B cell (primary cell): ENCODE measurements around the gene P4HA2. TPM values are rescaled to one million over a fixed set of nuclear protein-coding genes. Genes with fewer than 3 reads are reported as not detected.

ENCODE experiments used
- ATAC-seq: fragments of 200-7000 bp; cut with Tn5 transposase; one replicate; pipeline ENCODE4 v1.10.0; 2021; ENCODE audit warnings: low read depth, mild to moderate bottlenecking, moderate number of reproducible peaks, moderate library complexity
- CTCF ChIA-PET: fragments of 350-600 bp; sonication (Branson Sonifier 250); formaldehyde crosslinking; loops from one replicate; lab custom pipeline; 2021; ENCODE audit warnings: antibody characterized with exemption, inconsistent platforms; lab: Charles Lee
- POLR2A ChIA-PET: fragments of 350-600 bp; sonication (Branson Sonifier 250); formaldehyde crosslinking; loops from one replicate; lab custom pipeline; 2021; ENCODE audit warnings: antibody characterized with exemption; lab: Charles Lee
- DNase-seq: peaks from one replicate; pipeline ENCODE4 v3.0.0; 2013
- H2AFZ ChIP-seq: 2 replicates; pipeline ENCODE4 v1.6.1; 2012; ENCODE audit warnings: mild to moderate bottlenecking, low read depth, low read length; ENCODE audit not compliant: insufficient read depth, poor library complexity, severe bottlenecking
- H3K27ac ChIP-seq, 2 donors: 1 replicate in 1 of 2; 2 replicates in 1 of 2; pipeline ENCODE4 v1.5.1; 2012 to 2013; ENCODE audit warnings: low read length in 2 of 2, mild to moderate bottlenecking in 2 of 2, moderate library complexity in 1 of 2
- H3K27me3 ChIP-seq, 4 experiments: fragments of 200-600 bp in 1 of 4; sonication (generic) in 1 of 4; replicated peaks in 1 of 4; 1 replicate in 2 of 4; 2 replicates in 2 of 4; pipeline versions ENCODE4 v1.6.1 to v1.7.0; 2013 to 2016; ENCODE audit warnings: low read length in 3 of 4, mild to moderate bottlenecking in 2 of 4, mixed read lengths in 1 of 4, moderate library complexity in 1 of 4; ENCODE audit not compliant: insufficient read depth in 4 of 4, control insufficient read depth in 3 of 4; ENCODE audit errors: control extremely low read depth in 1 of 4
- H3K36me3 ChIP-seq, 2 experiments: replicated peaks in 1 of 2; 1 replicate in 1 of 2; 2 replicates in 1 of 2; pipeline versions ENCODE4 v1.6.1 to v1.7.1; 2013; ENCODE audit warnings: low read length in 1 of 2; ENCODE audit not compliant: insufficient read depth in 2 of 2, control insufficient read depth in 1 of 2; ENCODE audit errors: control extremely low read depth in 1 of 2, extremely low read depth in 1 of 2
- H3K4me1 ChIP-seq, 2 donors: fragments of 200-600 bp in 1 of 2; sonication (generic) in 1 of 2; 1 replicate in 1 of 2; 2 replicates in 1 of 2; pipeline versions ENCODE4 v1.5.1 to v1.6.1; 2013 to 2017; ENCODE audit warnings: low read length in 2 of 2; ENCODE audit not compliant: control insufficient read depth in 2 of 2, insufficient read depth in 2 of 2
- H3K4me2 ChIP-seq: replicated peaks from 2 replicates; pipeline ENCODE3; 2012; ENCODE audit warnings: mild to moderate bottlenecking, low read depth, low read length; ENCODE audit not compliant: poor library complexity, severe bottlenecking
- H3K4me3 ChIP-seq, 5 experiments: fragments of 200-600 bp in 1 of 5; sonication (generic) in 1 of 5; 1 replicate in 3 of 5; 2 replicates in 2 of 5; pipeline versions ENCODE4 v1.5.1 to v1.7.0; 2011 to 2016; ENCODE audit warnings: low read length in 4 of 5, mild to moderate bottlenecking in 4 of 5, low read depth in 2 of 5, control low read depth in 1 of 5, moderate library complexity in 1 of 5; ENCODE audit not compliant: insufficient read depth in 1 of 5; ENCODE audit errors: control extremely low read depth in 1 of 5, extremely low read depth in 1 of 5
- H3K79me2 ChIP-seq: fragments of 200-600 bp; sonication (generic); one replicate; pipeline ENCODE4 v1.6.0; 2016; ENCODE audit warnings: low read length; ENCODE audit not compliant: control insufficient read depth, insufficient read depth
- H3K9ac ChIP-seq: fragments of 200-600 bp; sonication (generic); 2 replicates; pipeline ENCODE4 v1.6.1; 2017; ENCODE audit warnings: mild to moderate bottlenecking, low read length, moderate library complexity
- H3K9me3 ChIP-seq, 3 donors: one replicate each; pipeline versions ENCODE4 v1.6.1 to v1.7.1; 2013; ENCODE audit warnings: low read length in 2 of 3; ENCODE audit not compliant: control insufficient read depth in 2 of 3, insufficient read depth in 1 of 3; ENCODE audit errors: control extremely low read depth in 1 of 3
- H4K20me1 ChIP-seq: 2 replicates; pipeline ENCODE4 v1.6.0; 2012; ENCODE audit warnings: mild to moderate bottlenecking, low read length; ENCODE audit not compliant: insufficient read depth, control insufficient read depth, poor library complexity, severe bottlenecking
- H3K27ac Mint-ChIP-seq: one replicate; pipeline ENCODE4 v1.8.0; 2021; ENCODE audit warnings: mixed read lengths
- H3K27me3 Mint-ChIP-seq: one replicate; pipeline ENCODE4 v1.8.0; 2021; ENCODE audit warnings: mixed read lengths
- H3K4me1 Mint-ChIP-seq: one replicate; pipeline ENCODE4 v1.8.0; 2021; ENCODE audit warnings: mixed read lengths
- H3K4me3 Mint-ChIP-seq: one replicate; pipeline ENCODE4 v1.8.0; 2021; ENCODE audit warnings: mixed read lengths
- H3K9me3 Mint-ChIP-seq: one replicate; pipeline ENCODE4 v1.8.0; 2022; ENCODE audit warnings: mixed read lengths; ENCODE audit not compliant: insufficient read depth
- CTCF ChIP-seq: fragments of 200-600 bp; IDR thresholded peaks from one replicate; pipeline ENCODE4 v1.8.0; 2022; ENCODE audit warnings: antibody characterized with exemption, mild to moderate bottlenecking
- EZH2 ChIP-seq: IDR thresholded peaks from 2 replicates; pipeline ENCODE4 v1.6.1; 2012; ENCODE audit warnings: borderline replicate concordance, low read depth, mild to moderate bottlenecking, moderate library complexity, low read length; ENCODE audit not compliant: insufficient read depth, poor library complexity, severe bottlenecking
- WGBS: methylation state at CpG from one replicate; pipeline ENCODE4 v1.1.5; 2013; ENCODE audit warnings: missing lambda C conversion rate; ENCODE audit not compliant: insufficient coverage; 5-methylcytosine and 5-hydroxymethylcytosine counted together
- intact Hi-C: fragments of 100-400 bp; cut with micrococcal nuclease; formaldehyde crosslinking; loops from one replicate; pipeline ENCODE4 v1.10.0; 2022
- polyA plus RNA-seq: library from polyadenylated mRNA; depleted of rRNA; stranded (reverse); fragments of >200 nt; gene quantifications from 2 replicates; pipeline ENCODE4 v1.2.3, GENCODE V29; 2012
- total RNA-seq, 2 donors: library from RNA; stranded (reverse); fragments of 120-200 nt in 1 of 2; gene quantifications; 1 replicate in 1 of 2; 2 replicates in 1 of 2; pipeline versions ENCODE4 v1.2.3 to v1.2.4, GENCODE V29; 2013 to 2022

The P4HA2 gene
- total and polyA plus RNA-seq, 2 donors (not counting 1 experiment from before 2014, with no cell fraction given), result 0.09 to 0.25 TPM

GRCh38 chr5:132229236-132229635 is 1.6 kb upstream of the P4HA2 start:
- Histone ChIP-seq H3K4me2 (peak overlapping the region; percentile 26), H3K4me1 (peaks cover 26 to 36% of the 10 kb centered on the region in 2 donors), H3K4me3 (no peak overlapping the region), H2AFZ (no peak overlapping the region), H3K27me3 (peaks cover 0 to 21% (median 9%) of the 10 kb centered on the region in 4 experiments), H3K9me3 (peaks cover 0 to 14% (median 0%) of the 10 kb centered on the region in 3 donors), H3K79me2 (peaks cover 6% of the 10 kb centered on the region), H3K27ac (no peak overlapping the region), H3K9ac (no peak overlapping the region), H3K36me3 (no peaks in the 10 kb centered on the region), H4K20me1 (no peaks in the 10 kb centered on the region)
- CTCF ChIA-PET, result interaction anchor here (2.8 kb wide), 1 partner anchor 9 kb away, joined by 17 read pairs; no protein-coding TSS in a partner anchor
- H3K4me3 Mint-ChIP-seq, result peak overlapping the region; percentile 61
- intact Hi-C loops, result no loop called here
- WGBS, result 79% methylated on average over 4 of the region's 5 CpGs
- peaks cover 28% of the 10 kb centered on the region for H3K4me1 Mint-ChIP-seq
- ATAC-seq, result no peak
- H3K27ac Mint-ChIP-seq, result no peak overlapping the region
- peaks cover 19% of the 10 kb centered on the region for H3K27me3 Mint-ChIP-seq
- no peak for DNase-seq
- no peaks in the 10 kb centered on the region for H3K9me3 Mint-ChIP-seq
- TF ChIP-seq CTCF (no peak), EZH2 (no peak)
- POLR2A ChIA-PET, result no interaction called here

- ATAC-seq (no peak), DNase-seq (no peak)
- TF ChIP-seq EZH2 (no peak), CTCF (no peak)
- H2AFZ ChIP-seq, result peak overlapping the region; percentile 82
- no peaks in the 10 kb centered on the region for H3K36me3 ChIP-seq
- H3K9ac ChIP-seq, result peak overlapping the region; percentile 62
- 89% methylated on average over 23 of the region's 27 CpGs for WGBS
- peaks cover 32% of the 10 kb centered on the region for H3K4me1 Mint-ChIP-seq
- H3K4me3 ChIP-seq, result peak overlapping the region in 4 of 5 experiments; percentile 35 to 66 (median 61)
- peaks cover 0 to 21% (median 9%) of the 10 kb centered on the region in 4 experiments for H3K27me3 ChIP-seq
- H3K27ac ChIP-seq, result no peak overlapping the region
- H4K20me1 ChIP-seq, result no peaks in the 10 kb centered on the region
- H3K27me3 Mint-ChIP-seq, result peaks cover 19% of the 10 kb centered on the region
- intact Hi-C loops, result no loop called here
- H3K4me2 ChIP-seq, result peak overlapping the region; percentile 90
- peaks cover 14% of the 10 kb centered on the region for H3K79me2 ChIP-seq
- peaks cover 0 to 14% (median 0%) of the 10 kb centered on the region in 3 donors for H3K9me3 ChIP-seq
- H3K4me1 ChIP-seq, result peaks cover 26 to 36% of the 10 kb centered on the region in 2 donors
- CTCF ChIA-PET, result interaction anchor here (0.5 to 2.8 kb wide), 3 partner anchors 10 to 167 kb away, joined by 3 to 17 read pairs (median 5); no protein-coding TSS in a partner anchor
- POLR2A ChIA-PET, result interaction anchor here (0.9 kb wide), 1 partner anchor 268 kb away, joined by 3 read pairs; no protein-coding TSS in a partner anchor
- peak overlapping the region; percentile 77 for H3K4me3 Mint-ChIP-seq
- H3K9me3 Mint-ChIP-seq, result no peaks in the 10 kb centered on the region
- H3K27ac Mint-ChIP-seq, result no peak overlapping the region
These were observed 785 bp upstream of the P4HA2 start for GRCh38 chr5:132228241-132229035.
